HFF-Myc (cell line): ENCODE measurements around the gene C1orf159.

Experiments used
- DNase-seq: peaks from one replicate; pipeline ENCODE4 v3.0.0-alpha.2; 2011; ENCODE audit warnings: low read depth; ENCODE audit errors: extremely low read depth
- H3K4me3 ChIP-seq: replicated peaks from 2 replicates; pipeline ENCODE4 v1.5.1; 2011; ENCODE audit warnings: low read depth, mild to moderate bottlenecking, control low read depth, low read length
- CTCF ChIP-seq: IDR thresholded peaks from 2 replicates; pipeline ENCODE4 v1.5.1; 2012; ENCODE audit warnings: mild to moderate bottlenecking, low read depth, low read length, control low read depth; ENCODE audit errors: missing control alignments

The C1orf159 gene

GRCh38 chr1:1089731-1090423, 26.0 kb downstream of the C1orf159 start:
- no peak overlapping the region for H3K4me3 ChIP-seq
- no peak for DNase-seq
- TF ChIP-seq CTCF: no peak

- no peak for TF ChIP-seq CTCF
- no peak for DNase-seq
- no peak overlapping the region for H3K4me3 ChIP-seq
Observed at GRCh38 chr1:1088801-1089680, 26.8 kb downstream of the C1orf159 start.

- no peak for TF ChIP-seq CTCF
- H3K4me3 ChIP-seq: no peak overlapping the region
- no peak for DNase-seq
Observed at GRCh38 chr1:1088029-1088800, 27.7 kb downstream of the C1orf159 start.

GRCh38 chr1:1087351-1088028, 28.4 kb downstream of the C1orf159 start:
- H3K4me3 ChIP-seq: no peak overlapping the region
- TF ChIP-seq CTCF: no peak
- no peak for DNase-seq

- no peak overlapping the region for H3K4me3 ChIP-seq
Observed at GRCh38 chr1:1086911-1087341, 29.0 kb downstream of the C1orf159 start.

More at GRCh38 chr1:1086911-1087341, 29.0 kb downstream of the C1orf159 start:
- TF ChIP-seq CTCF: no peak
- DNase-seq: no peak
